GM13977 (cell line): ENCODE data around the gene SUN1.

Source experiments
- DNase-seq: peaks from one replicate; pipeline ENCODE4 v3.0.0; 2012; ENCODE audit warnings: low spot score
- CTCF ChIP-seq: IDR thresholded peaks from 2 replicates; pipeline ENCODE4 v1.5.1; 2012; ENCODE audit warnings: mild to moderate bottlenecking, control low read depth; ENCODE audit not compliant: insufficient read depth; ENCODE audit errors: extremely low read depth, missing control alignments
- in situ Hi-C: fragments of 300-500 bp; cut with MboI; formaldehyde crosslinking; loops from one replicate; pipeline ENCODE4 v1.12.0; 2022; ENCODE audit warnings: low sequenced_read_pairs, low pct_unique_long_range_greater_than_20kb, mixed read lengths, inconsistent platforms; ENCODE audit not compliant: unreplicated experiment

Gene SUN1

GRCh38 chr7:849145-849544, 16.9 kb downstream of the SUN1 start:
- in situ Hi-C loops = no loop called here
- DNase-seq = no peak
- TF ChIP-seq CTCF = no peak

- no peak for TF ChIP-seq CTCF
- in situ Hi-C loops = no loop called here
- DNase-seq = no peak
These were observed 17.5 kb downstream of the SUN1 start for GRCh38 chr7:849781-850180.

- no peak for DNase-seq
- no peak for TF ChIP-seq CTCF
- in situ Hi-C loops = no loop called here
These were observed 18.9 kb downstream of the SUN1 start for GRCh38 chr7:851204-851603.

GRCh38 chr7:853366-854117, 21.3 kb downstream of the SUN1 start:
- no peak for DNase-seq
- in situ Hi-C loops = no loop called here
- TF ChIP-seq CTCF = no peak

- DNase-seq = no peak
- no peak for TF ChIP-seq CTCF
These were observed 22.0 kb downstream of the SUN1 start for GRCh38 chr7:854118-854775.

GRCh38 chr7:855686-856369, 23.6 kb downstream of the SUN1 start:
- no peak for DNase-seq
- no peak for TF ChIP-seq CTCF
- in situ Hi-C loops = no loop called here

More at GRCh38 chr7:854118-854775, 22.0 kb downstream of the SUN1 start:
- in situ Hi-C loops = no loop called here
